ENCODE data around the gene HIP1R.

GRCh38 chr12:122823429-122823828, 11.8 kb upstream of the HIP1R start:
- TF ChIP-seq ZNF639 (tag by site-specific recombination; IDR thresholded peaks at IDR 0.05): no peak
- no peak for TF ChIP-seq ZNF24 (tag by site-specific recombination; IDR thresholded peaks at IDR 0.05)
- TF ChIP-seq PATZ1 (tag by site-specific recombination; IDR thresholded peaks at IDR 0.05): no peak
- no peak for TF ChIP-seq ZNF416 (tag by site-specific recombination; IDR thresholded peaks at IDR 0.05)
- TF ChIP-seq CTCF (tag by site-specific recombination; IDR thresholded peaks at IDR 0.05): no peak
- TF ChIP-seq ZNF426 (tag by site-specific recombination; IDR thresholded peaks at IDR 0.05): no peak
- no peak for TF ChIP-seq KLF10 (tag by site-specific recombination; IDR thresholded peaks at IDR 0.05)
- no peak for TF ChIP-seq ZNF600 (tag by site-specific recombination; IDR thresholded peaks at IDR 0.05)
- no peak for TF ChIP-seq GLIS1 (tag by site-specific recombination; IDR thresholded peaks at IDR 0.05)
- no peak for TF ChIP-seq YY1 (tag by site-specific recombination; IDR thresholded peaks at IDR 0.05)
- no peak for TF ChIP-seq BCL11B (tag by site-specific recombination; IDR thresholded peaks at IDR 0.05; ENCODE audit: low read depth)

Measured in HEK293 (cell line).